HuH-7 (cell line): Measurements from ENCODE around the gene LAMP5.

Experiments
- DNase-seq: peaks from one replicate; pipeline ENCODE4 v3.0.0; 2011; ENCODE audit warnings: low spot score

Gene LAMP5

GRCh38 chr20:9543214-9543613 is 28.8 kb downstream of the LAMP5 start:
- DNase-seq: no peak

- no peak for DNase-seq
These were observed 35.9 kb downstream of the LAMP5 start for GRCh38 chr20:9550283-9550682.

GRCh38 chr20:9550871-9551270 is 36.5 kb downstream of the LAMP5 start:
- no peak for DNase-seq

- no peak for DNase-seq
These were observed 37.6 kb downstream of the LAMP5 start for GRCh38 chr20:9551808-9552550.

DNA sequence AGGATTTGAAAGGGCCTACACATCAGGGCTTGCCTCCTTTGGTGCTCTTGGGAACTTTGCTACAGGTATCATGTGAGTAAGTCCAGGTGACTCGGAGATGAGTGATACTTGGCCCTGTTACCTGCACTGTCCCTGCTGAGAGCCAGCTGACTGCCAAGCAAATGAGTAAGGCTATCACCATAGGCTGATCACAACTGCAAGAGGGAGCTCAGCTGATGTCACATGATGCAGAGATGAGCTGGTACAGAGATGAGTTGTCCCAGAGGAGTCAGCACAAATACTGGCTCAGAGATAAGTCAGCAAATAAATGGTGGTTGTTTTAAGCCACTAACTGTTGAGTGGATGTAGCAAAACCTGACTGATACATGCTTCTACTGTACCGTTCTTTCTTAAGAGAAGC is 41.4 kb downstream of the LAMP5 start:
- DNase-seq: no peak

- DNase-seq: no peak
These were observed 43.0 kb downstream of the LAMP5 start for GRCh38 chr20:9557411-9557810.

DNA sequence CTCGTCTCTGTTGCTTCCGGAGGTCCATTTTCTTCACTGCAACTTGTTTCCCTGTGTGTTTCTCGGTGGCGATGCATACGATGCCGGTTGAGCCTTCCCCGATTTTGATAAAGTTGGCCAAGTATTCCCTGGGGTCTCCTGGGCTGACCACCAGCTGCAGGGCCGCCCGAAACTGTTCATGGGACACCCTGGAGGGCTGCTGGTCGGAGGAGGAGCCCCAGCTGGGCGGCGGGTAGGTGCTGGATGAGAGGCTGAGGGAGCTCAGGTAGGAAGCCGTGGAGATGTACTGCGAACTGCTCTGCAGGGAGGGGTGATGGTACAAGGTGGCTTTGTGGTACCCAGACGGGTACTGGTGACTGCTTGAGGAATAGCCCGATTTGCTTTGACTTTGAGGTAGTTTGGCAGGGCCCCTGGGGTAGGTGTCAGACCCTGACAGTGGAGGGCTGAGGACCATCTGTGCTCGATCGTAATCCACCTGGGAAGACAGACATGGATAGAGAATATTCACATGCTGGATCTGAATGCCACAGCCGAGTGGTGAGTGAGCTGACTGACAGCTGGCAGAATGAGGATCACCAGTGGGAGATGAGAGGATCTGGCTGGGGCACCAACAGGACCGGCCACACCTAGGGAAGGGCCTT is 51.6 kb downstream of the LAMP5 start:
- DNase-seq: no peak

- no peak for DNase-seq
These were observed 52.6 kb downstream of the LAMP5 start for GRCh38 chr20:9566977-9567376.

DNA sequence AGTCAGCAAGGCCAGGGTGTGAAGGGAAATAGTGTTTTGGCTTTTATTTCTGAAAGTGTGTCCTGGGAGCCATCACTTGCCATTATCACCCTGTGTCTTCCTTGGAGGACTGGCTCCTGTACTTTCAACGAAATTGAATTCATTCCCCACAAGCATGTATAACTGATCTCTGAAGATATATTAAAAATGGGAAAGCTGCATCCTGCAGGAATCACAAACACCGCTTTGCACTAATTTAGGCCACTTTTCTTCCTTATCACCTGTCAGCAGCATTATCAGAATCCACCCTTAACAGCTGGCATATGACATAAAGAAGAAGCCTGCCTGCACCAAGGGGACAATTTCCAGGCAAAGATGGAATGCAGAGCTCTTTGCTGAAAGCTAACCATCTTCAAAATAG is 56.2 kb downstream of the LAMP5 start:
- no peak for DNase-seq

DNA sequence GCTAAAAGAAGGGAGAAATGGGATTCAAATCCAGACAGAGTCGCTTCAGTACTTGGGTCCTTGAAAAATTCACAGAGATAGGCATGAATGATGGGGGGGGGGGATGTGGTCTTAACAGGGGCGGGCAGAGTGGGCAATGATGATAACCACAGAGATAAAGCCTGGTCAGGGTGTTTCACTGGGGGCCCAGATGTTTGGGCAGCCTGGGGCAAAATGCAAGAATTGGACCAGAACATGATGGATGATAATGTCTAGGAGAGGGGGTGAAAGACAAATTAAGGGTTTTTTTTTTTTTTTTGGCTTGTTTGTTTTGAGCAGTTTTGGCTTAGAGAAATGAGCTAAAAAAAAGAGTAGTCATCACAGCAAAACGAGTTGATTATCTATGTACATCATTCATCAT is 57.4 kb downstream of the LAMP5 start:
- no peak for DNase-seq

DNA sequence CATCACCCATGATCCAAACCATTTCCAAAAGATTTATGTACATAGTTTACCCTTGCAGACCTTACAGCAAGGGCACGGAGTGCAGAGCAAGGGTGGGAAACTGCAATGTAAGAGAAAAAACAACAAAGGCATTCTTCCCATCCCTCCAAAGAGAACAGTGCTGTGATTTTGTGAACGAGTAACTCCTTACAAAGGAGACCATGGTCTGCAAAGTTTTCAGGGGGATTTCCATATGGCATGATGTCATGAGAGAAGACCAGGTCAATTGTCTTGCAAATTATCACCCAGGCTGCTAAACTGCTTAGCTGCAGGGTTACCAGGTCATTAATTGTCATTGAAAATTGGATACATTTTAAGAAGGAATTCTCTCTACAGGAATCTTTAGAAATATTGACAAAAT is 58.3 kb downstream of the LAMP5 start:
- DNase-seq: no peak

DNA sequence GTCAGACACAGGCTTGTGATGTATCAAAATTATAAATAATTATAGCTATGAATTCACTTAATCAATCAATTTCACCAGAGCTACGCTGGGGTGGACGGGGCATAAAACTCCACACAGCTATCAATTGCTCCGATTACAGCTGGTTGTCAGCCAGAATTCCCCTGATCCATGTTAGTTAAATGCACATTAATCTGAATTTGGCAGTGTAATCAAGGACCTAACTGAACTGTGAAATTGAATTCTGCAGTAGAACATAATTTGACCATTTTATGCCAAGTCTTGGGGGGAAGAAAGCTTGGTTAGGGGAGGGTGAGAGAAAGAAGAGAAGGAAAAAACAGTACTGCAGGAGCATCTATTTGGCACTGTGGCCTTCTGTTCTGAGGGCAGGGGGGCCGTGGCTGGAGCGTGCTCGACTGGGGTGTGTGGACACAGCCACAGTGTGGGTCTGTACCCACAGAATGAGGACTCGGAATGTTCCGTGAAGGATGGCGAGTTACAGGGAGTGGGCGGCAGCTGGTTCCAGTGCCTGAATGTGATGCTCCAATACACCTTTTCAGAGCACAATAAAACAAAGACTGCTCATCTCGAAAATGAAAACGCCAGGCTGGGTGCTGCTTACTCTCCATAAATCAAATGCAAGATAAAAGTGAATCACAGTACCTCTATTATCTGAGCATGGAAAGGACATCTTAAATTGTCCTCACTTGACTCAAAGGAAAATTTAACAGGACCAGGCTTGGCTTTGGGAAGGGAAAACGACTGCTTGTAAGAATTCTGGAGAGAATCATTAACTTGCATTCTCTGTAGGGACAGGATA is 59.2 kb downstream of the LAMP5 start:
- no peak for DNase-seq

DNA sequence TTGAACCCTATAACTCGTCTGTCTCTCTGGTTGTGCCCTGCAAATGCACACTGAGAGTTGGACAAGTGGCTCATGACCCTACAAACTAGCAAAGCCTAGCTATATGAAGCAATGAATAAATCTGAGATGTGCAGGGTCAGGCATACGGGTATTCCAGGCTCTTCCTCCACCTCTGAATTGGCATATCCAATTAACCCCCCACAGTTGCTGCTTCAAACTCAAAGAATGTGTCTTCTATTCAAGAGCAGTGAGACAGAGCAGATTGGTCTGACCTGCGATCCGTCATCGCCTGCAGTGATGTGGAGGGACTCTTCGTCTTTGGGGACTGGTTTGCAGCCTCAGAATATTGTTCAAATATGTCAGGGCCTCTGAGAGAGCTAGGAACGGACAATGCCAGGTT is 59.8 kb downstream of the LAMP5 start:
- DNase-seq: no peak

DNA sequence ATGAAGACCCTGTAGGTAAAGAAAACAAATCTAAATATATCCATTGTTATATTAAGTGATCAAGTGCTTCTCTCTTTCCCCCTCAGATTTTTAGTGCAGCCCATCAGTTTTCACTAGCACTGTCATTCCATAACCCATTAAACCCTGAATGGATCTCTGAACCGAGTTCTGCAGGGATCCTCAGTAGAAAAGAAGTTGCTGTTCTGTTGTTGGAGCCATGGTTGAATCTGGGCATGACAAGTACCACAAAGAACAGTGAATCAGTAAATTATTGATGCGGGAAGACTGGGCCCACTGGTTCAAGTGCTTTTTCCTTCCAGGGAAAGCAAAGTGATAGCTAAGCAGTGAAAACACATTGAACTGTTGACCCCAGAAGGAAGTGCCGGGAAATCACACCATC is 60.4 kb downstream of the LAMP5 start:
- DNase-seq: no peak

DNA sequence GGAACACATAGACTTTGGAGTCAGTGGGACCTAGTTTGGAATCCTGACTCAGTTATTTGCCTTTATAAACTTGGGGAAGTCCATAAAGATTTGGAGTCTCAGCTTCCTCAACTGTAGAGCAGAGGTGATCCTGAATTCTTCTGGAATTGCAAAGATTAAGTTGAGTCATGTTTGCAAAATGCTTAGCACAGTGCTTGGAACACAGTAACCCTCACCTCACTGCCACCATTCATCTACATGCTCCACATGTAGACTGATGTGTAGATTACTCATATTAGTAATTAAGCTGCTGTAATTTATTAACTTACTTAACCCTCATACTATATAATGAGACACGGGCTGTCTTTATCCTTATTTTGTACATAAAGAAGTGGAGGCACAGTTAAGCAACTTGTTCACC is 61.4 kb downstream of the LAMP5 start:
- no peak for DNase-seq

GRCh38 chr20:9576695-9577094 is 62.3 kb downstream of the LAMP5 start:
- no peak for DNase-seq

- DNase-seq: no peak
These were observed 63.0 kb downstream of the LAMP5 start for GRCh38 chr20:9577397-9577796.

DNA sequence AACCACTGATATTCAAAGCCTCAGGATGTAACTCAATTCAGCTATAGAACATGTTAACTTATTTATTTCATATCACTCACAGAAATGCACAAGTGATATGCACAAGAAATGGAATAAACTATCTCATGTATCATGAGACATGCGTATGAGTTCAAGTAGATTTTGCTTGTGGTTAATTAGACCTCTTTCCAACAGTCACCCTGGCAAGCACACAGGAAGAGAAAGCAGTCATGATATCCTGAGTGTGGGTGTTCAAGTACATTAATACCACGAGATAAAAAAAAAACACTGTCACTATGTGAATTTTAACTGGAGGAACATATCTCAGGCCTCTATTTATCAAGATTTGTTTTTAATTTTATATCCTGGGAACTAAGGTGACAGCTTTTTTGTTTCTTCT is 64.2 kb downstream of the LAMP5 start:
- DNase-seq: no peak
